H1 (cell line): Measurements from ENCODE around the gene CNST. TPM values are rescaled to one million over a fixed set of nuclear protein-coding genes. Genes with fewer than 3 reads are reported as not detected.

Source experiments
- MAFK ChIP-seq: IDR thresholded peaks from 2 replicates; pipeline ENCODE4 v1.6.1; 2012; ENCODE audit warnings: low read depth, mild to moderate bottlenecking, improper control_type of control experiment, low read length
- POU5F1 ChIP-seq: IDR thresholded peaks from 2 replicates; pipeline ENCODE4 v1.6.1; 2011; ENCODE audit warnings: low read depth, mild to moderate bottlenecking, low read length, moderate library complexity
- polyA plus RNA-seq, 7 experiments: library from polyadenylated mRNA; depleted of rRNA in 3 of 7; stranded (reverse) in 5 of 7; unstranded in 2 of 7; fragments of >200 nt in 5 of 7; fragments of 200-250 nt in 2 of 7; gene quantifications; 1 replicate in 5 of 7; 2 replicates in 1 of 7; 4 replicates in 1 of 7; pipeline versions ENCODE4 v1.2.1 to v1.2.3, GENCODE V29; 2011 to 2013; ENCODE audit warnings: missing spikeins in 2 of 7, mixed read lengths in 2 of 7
- total RNA-seq: library from RNA; stranded (reverse); fragmentation: NEBNext Ultra II Directional; extraction: Animal tissue kit (Norgen Biotek cat#: 25700); gene quantifications from 2 replicates; pipeline ENCODE4 v1.2.1, GENCODE V29; 2021
- TF ChIP-seq, protein P1 (sequence below): IDR thresholded peaks from 2 replicates; pipeline ENCODE4 v1.6.1; 2012; ENCODE audit warnings: inconsistent platforms
- TF ChIP-seq, protein P2 (sequence below): IDR thresholded peaks from 2 replicates; pipeline ENCODE4 v1.6.1; 2012; ENCODE audit warnings: inconsistent platforms

The CNST gene
- total and polyA plus RNA-seq, 2 of the 8 experiments (the other 6 are each of a cell fraction or from before 2014, with no cell fraction given): 5.3 to 21.3 TPM

DNA sequence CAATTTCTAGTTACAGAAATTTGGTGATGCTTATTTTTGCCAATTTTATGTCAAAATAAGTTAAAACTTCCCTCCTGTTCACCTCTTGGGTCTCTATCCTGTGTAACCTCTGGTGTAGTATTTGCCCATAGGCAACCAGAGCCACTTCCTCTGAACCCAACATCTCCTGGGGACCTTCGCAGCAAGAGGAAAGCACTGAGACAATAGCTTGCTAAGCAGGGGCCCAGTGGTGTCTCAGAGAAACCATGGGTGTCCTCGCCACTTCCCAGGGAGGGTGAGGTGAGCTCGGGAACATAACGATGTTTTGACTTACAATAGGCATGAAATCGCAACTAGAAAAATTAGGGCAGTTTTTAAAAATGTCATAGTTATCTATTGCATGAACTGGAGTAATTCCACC, 101.5 kb downstream of the CNST start (continued):
- no peak for TF ChIP-seq MAFK
- TF ChIP-seq, protein P1, sequence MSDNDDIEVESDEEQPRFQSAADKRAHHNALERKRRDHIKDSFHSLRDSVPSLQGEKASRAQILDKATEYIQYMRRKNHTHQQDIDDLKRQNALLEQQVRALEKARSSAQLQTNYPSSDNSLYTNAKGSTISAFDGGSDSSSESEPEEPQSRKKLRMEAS: no peak
- TF ChIP-seq, protein P2, sequence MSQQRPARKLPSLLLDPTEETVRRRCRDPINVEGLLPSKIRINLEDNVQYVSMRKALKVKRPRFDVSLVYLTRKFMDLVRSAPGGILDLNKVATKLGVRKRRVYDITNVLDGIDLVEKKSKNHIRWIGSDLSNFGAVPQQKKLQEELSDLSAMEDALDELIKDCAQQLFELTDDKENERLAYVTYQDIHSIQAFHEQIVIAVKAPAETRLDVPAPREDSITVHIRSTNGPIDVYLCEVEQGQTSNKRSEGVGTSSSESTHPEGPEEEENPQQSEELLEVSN: no peak
- no peak for TF ChIP-seq POU5F1
